Stimulated activated CD4-positive, alpha-beta T cell treated with anti-CD3 and anti-CD28 coated beads, Interleukin-4, amount 100 ng/mL, for 1 hour (primary cell): ENCODE results near the gene ZIC1.

Experiments
- DNase-seq: peaks from one replicate; pipeline ENCODE4 v3.0.0-alpha.2; 2020

ZIC1 gene

GRCh38 chr3:147397155-147397874 lies 11.8 kb upstream of the ZIC1 start:
- no peak for DNase-seq

- no peak for DNase-seq
Observed at GRCh38 chr3:147397875-147398812, 11.0 kb upstream of the ZIC1 start.

GRCh38 chr3:147398813-147399534 lies 10.2 kb upstream of the ZIC1 start:
- no peak for DNase-seq

DNA sequence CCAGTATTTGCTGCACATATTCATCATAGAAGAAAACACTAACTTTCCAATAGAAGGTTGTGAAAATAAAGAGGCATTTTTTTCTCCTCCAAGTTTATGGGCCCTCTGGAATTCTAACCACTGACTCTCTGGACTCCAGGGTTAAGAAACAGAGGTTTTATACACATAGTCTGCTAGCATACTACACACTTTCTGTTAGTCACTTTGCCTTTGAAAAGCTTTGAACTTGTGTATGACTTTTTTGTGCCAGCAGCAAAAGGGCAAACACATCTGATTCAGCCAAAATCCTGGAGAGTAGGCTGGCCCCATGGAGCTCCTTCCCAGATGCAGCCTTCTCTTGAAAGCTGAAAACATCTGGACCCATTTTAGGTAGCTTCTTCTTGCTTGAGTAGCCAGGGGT lies 9.1 kb upstream of the ZIC1 start:
- DNase-seq, result no peak

- DNase-seq, result no peak
Observed at GRCh38 chr3:147400999-147401398, 8.2 kb upstream of the ZIC1 start.

- DNase-seq, result no peak
Observed at GRCh38 chr3:147401421-147401820, 7.7 kb upstream of the ZIC1 start.

DNA sequence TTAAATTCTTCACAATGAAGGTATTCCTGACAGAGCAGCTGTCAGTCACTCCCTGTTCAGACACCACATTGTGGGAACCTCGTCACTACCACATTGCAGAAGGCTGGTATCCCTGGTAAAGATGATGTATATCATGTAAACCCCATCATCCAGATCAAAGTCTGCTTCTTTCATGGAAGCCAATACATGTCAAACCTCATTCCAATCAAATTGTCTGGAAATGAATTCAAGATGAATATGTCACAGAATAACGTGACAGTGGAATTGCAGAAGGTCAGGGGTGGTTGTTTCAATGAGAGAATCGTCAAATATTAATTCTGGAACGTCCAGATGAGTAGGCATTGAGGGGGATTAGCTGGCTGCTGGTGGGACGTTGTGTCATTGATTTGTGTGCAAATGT lies 7.0 kb upstream of the ZIC1 start:
- no peak for DNase-seq

- no peak for DNase-seq
Observed at GRCh38 chr3:147403511-147403910, 5.7 kb upstream of the ZIC1 start.

GRCh38 chr3:147404000-147404799 lies 5.0 kb upstream of the ZIC1 start:
- DNase-seq, result no peak

DNA sequence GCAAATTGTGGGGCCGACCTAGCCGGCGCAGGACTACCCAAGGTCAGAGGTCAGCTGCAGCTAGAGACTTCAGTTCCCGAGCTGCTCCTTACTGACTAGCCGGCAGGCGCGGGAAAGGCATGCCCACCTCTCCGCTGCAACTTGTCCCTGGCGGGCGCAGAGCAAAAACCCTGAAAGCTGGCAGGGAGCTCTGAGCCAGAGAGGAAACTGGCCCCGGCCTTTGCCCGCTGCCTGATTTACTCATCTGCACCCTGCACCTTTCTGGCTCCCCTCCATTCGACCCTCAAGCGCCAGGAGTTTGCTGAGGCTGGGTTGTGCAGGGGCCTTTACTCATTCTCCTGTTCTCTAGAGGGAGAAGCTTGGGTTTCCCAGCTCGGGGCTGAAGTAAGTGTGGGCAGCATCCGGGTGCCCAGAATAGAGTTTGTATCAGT lies 4.3 kb upstream of the ZIC1 start:
- no peak for DNase-seq

- DNase-seq, result no peak
Observed at GRCh38 chr3:147405231-147406027, 3.7 kb upstream of the ZIC1 start.

- no peak for DNase-seq
Observed at GRCh38 chr3:147406028-147406931, 2.9 kb upstream of the ZIC1 start, which contains the start of gene ZIC4. Gene ZIC4 (minus strand): TSS chr3:147406543. CDS start chr3:147402797, 3,746 bp downstream.

- DNase-seq, result no peak
Observed at GRCh38 chr3:147407114-147407497, 2.1 kb upstream of the ZIC1 start.

- no peak for DNase-seq
Observed at GRCh38 chr3:147407498-147408187, 1.5 kb upstream of the ZIC1 start.

DNA sequence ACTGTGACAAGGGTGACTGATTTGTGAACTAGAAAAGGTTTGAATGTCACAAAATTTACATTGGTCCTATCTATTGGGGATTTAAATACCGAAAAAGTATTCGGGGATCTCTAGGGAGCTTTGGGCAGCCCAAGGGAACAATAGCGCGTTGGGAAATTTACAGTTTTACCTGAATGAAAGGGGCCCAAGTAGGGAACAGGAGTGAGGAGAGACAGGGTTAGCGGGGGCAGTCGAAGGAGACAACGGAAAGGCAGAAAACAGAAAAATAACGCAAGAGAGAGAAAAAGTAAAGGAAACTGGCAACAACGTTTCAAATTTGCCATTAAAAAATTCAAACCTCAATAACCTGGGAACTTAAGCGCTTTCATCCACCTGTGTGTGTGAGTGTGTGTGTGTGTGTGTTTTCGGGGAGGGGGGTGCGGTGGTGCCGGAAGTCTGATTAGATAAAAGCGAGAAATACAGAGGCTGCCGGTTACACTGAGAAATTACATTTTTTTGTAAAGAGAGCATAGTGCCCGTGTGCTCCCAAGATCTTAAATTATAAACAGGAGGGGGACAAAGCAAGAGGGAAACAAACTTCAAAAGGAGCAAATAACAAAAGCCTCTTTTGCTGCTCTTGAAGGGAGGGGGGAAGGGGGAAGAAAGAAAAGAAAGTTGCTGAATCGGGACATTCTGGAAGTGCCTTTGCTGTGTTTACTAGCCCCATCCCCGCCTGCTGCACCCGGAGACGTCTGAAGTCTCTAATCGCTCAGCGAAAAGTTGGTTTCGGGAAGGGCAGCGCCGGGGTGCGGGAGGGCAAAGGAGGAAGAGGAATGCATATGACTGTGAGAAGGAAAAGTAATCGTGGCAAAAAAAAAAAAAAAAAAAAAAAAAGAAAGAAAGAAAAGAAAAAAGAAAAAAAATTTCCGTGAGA lies 721 bp upstream of the ZIC1 start:
- no peak for DNase-seq

- DNase-seq, result no peak
Observed at GRCh38 chr3:147410116-147410525, 956 bp downstream of the ZIC1 start.

GRCh38 chr3:147410526-147411237 lies 1.5 kb downstream of the ZIC1 start:
- no peak for DNase-seq

DNA sequence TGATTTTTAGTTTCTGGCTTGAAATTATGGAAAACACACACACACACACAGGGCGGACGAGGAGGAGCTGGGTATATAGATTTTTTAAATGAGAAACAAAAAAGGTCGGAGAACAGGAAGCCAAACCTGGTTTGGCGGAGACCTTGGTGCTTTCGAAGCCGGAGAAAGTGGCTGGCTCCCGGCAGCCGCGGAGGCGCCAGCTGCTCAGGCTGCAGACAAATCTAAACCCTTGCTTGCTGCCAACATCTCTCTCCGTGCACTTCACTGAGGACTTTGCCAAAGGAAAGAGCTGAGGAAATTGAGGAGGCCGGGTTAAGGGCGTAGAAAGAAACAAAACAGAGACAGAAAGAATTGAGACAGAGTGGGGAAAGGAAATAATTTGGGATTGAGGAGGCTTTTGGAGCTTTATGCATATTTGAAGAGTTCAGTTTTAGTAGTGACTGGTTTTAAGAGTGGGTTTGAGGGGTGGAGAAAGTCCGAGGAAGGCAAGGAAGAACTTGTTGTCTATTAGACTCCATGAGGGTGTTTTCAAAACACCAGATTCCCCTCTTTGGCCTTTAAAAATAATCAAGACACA lies 2.2 kb downstream of the ZIC1 start:
- no peak for DNase-seq
